Ishikawa (cell line): ENCODE data around the gene ABT1.

ENCODE experiments used
- CEBPB ChIP-seq: IDR thresholded peaks from 2 replicates; pipeline ENCODE4 v1.6.1; 2012
- CREB1 ChIP-seq: IDR thresholded peaks from 2 replicates; pipeline ENCODE4 v1.6.1; 2012; ENCODE audit warnings: low read depth
- EGR1 ChIP-seq: IDR thresholded peaks from 2 replicates; pipeline ENCODE4 v1.6.1; 2012
- EP300 ChIP-seq: IDR thresholded peaks from 2 replicates; pipeline ENCODE4 v1.6.1; 2012; ENCODE audit warnings: borderline replicate concordance
- FOXM1 ChIP-seq: IDR thresholded peaks from 2 replicates; pipeline ENCODE4 v1.6.1; 2012; ENCODE audit warnings: low read depth, borderline replicate concordance
- MAX ChIP-seq: IDR thresholded peaks from 2 replicates; pipeline ENCODE4 v1.6.1; 2012
- NFIC ChIP-seq: IDR thresholded peaks from 2 replicates; pipeline ENCODE4 v1.6.1; 2012
- RAD21 ChIP-seq: IDR thresholded peaks from 2 replicates; pipeline ENCODE4 v1.6.1; 2012; ENCODE audit warnings: low read depth
- REST ChIP-seq: IDR thresholded peaks from 2 replicates; pipeline ENCODE4 v1.6.1; 2012; ENCODE audit warnings: low read depth, mild to moderate bottlenecking
- TAF1 ChIP-seq: IDR thresholded peaks from 2 replicates; pipeline ENCODE4 v1.6.1; 2012; ENCODE audit warnings: low read depth, mild to moderate bottlenecking
- TCF12 ChIP-seq: IDR thresholded peaks from 2 replicates; pipeline ENCODE4 v1.6.1; 2012; ENCODE audit warnings: low read depth
- TEAD4 ChIP-seq: IDR thresholded peaks from 2 replicates; pipeline ENCODE4 v1.6.1; 2012
- USF1 ChIP-seq: IDR thresholded peaks from 2 replicates; pipeline ENCODE4 v1.6.1; 2012
- YY1 ChIP-seq: IDR thresholded peaks from 2 replicates; pipeline ENCODE4 v1.6.1; 2012; ENCODE audit warnings: low read depth
- ZBTB7A ChIP-seq: IDR thresholded peaks from 2 replicates; pipeline ENCODE4 v1.6.1; 2012; ENCODE audit warnings: low read depth

The ABT1 gene

DNA sequence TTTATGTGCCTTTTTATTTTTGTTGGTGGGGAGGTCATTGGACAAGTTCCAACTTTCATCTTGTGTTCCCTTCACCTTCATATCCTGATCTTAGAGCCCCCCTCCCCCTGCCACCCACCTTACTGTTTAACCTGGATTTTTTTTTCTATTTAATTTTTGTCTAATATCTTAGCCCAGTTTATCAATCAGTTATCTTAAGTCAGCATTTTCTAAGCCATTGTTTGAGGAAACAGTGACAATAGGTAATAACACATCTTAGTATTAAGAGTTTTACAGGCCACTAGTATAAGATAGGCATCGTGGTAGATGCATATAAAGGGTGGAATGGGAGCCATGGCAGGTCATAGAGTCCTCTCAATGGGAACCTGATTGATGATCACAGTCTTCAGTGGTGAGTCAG is 2.4 kb downstream of the ABT1 start:
- no peak for TF ChIP-seq USF1
- TF ChIP-seq CREB1, result no peak
- TF ChIP-seq FOXM1, result no peak
- TF ChIP-seq RAD21, result no peak
- TF ChIP-seq EP300, result no peak
- TF ChIP-seq TEAD4, result no peak
- no peak for TF ChIP-seq TCF12
- TF ChIP-seq TAF1, result no peak
- TF ChIP-seq MAX, result no peak
- TF ChIP-seq NFIC, result no peak
- TF ChIP-seq YY1, result no peak
- TF ChIP-seq EGR1, result no peak
- no peak for TF ChIP-seq CEBPB
- TF ChIP-seq ZBTB7A, result no peak
- no peak for TF ChIP-seq REST

DNA sequence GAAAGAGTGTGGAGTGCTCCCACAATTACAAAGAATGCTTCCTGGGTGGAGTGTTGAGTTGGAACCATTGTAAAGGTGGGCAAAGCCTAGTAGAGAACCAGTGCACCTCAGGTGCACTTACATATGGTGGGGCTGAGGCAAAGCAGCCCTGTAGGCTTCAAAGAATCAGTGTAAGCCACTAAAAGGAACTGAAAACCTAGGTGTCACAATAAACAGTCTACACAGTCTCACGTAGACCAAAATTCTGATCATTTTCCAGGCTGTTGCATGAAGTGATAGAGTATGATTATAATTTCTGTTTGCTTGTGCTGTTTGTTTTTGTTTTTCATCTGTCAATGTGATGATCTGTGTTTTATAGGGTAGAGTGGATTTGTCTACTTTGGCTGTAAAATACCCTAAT is 2.8 kb downstream of the ABT1 start:
- TF ChIP-seq EP300 (no peak), EGR1 (no peak), MAX (no peak), CEBPB (no peak), USF1 (no peak), NFIC (no peak), CREB1 (no peak), ZBTB7A (no peak)

GRCh38 chr6:26600759-26601158 is 4.0 kb downstream of the ABT1 start:
- TF ChIP-seq TAF1 (no peak), YY1 (no peak), FOXM1 (no peak), CREB1 (no peak), EP300 (no peak), ZBTB7A (no peak), MAX (no peak), NFIC (no peak), TEAD4 (no peak), RAD21 (no peak), CEBPB (no peak)

GRCh38 chr6:26602262-26602661 is 5.5 kb downstream of the ABT1 start:
- TF ChIP-seq FOXM1, result no peak
- TF ChIP-seq NFIC, result no peak
- TF ChIP-seq EGR1, result no peak
- no peak for TF ChIP-seq MAX
- TF ChIP-seq CEBPB, result no peak
- no peak for TF ChIP-seq TEAD4
- TF ChIP-seq YY1, result no peak
- TF ChIP-seq TAF1, result no peak
- TF ChIP-seq USF1, result no peak
- no peak for TF ChIP-seq REST
- TF ChIP-seq ZBTB7A, result no peak
- no peak for TF ChIP-seq EP300

GRCh38 chr6:26604026-26604425 is 7.3 kb downstream of the ABT1 start:
- TF ChIP-seq CREB1 (no peak), REST (no peak), RAD21 (no peak), ZBTB7A (no peak), TEAD4 (no peak), EGR1 (no peak), EP300 (no peak), TCF12 (no peak), FOXM1 (no peak), CEBPB (no peak), USF1 (no peak), NFIC (no peak), YY1 (no peak), TAF1 (no peak), MAX (no peak)
